DMS 273 treated with DMSO at 0.1 percent for 48 hours (cell line): Measurements from ENCODE around the gene ATM.
"Not testable (repeated sequence)": the region's sequence is repeated elsewhere in the genome, so short reads cannot be mapped to it uniquely, and the experiment has no call there.

ENCODE experiments used
- DNase-seq: peaks from one replicate; lab custom pipeline; 2025; lab: John Stamatoyannopoulos, UW

Gene ATM

GRCh38 chr11:108278546-108278945 is 55.7 kb downstream of the ATM start:
- peak; percentile 91 for DNase-seq

- DNase-seq, result no peak
Observed at GRCh38 chr11:108278954-108279353, 56.1 kb downstream of the ATM start.

GRCh38 chr11:108286370-108286769 is 63.5 kb downstream of the ATM start:
- DNase-seq, result no peak

DNA sequence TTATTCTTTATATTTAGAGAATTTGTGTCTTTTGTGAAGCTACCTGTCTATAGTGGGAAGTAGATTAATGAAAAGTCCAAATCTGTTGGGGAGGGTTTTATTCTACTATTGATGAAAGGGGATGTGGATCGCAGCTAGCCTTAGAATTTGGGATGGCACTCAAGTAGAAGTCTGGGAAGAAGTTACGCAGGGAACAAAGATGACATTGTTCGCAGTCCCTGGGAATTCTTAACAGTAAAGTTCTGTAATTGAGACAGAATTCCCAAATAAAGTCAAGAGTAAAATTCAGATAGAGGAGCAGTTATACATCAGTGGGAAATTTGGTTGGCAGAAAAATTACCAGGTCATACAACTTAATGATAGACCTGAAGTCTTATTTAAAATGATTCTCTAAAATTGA is 64.1 kb downstream of the ATM start:
- DNase-seq, result no peak

DNA sequence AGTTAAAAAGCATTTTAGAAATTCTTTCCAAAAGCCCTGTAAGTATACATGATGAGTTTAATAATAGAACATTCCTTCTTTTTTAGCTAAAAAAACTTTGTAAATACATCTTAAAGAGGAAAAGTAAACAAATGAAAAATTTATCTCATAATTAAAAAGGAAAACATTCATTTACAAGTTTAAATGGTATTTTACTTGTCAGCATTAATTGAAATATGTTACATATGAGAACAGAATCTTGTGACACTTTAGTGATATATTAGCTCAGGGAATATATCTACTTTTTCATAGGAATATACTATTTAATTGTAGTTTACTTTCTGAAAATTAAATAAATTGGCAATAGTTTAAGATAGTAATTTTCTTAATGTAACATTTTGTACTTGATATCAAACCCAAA is 66.2 kb downstream of the ATM start:
- DNase-seq, result not testable (repeated sequence)

- no peak for DNase-seq
Observed at GRCh38 chr11:108289699-108290098, 66.8 kb downstream of the ATM start.

DNA sequence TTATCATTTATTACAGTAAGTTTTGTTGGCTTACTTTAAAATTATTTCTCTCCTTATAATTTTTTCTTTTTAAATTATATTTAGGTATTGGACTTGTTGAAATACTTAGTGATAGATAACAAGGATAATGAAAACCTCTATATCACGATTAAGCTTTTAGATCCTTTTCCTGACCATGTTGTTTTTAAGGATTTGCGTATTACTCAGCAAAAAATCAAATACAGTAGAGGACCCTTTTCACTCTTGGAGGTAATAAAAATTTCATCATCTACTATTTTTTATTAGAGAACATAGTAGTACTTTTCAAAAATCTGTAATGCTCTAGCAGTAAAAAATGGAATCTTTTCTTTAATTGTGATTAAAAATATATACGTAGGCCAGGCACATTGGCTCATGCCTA is 70.4 kb downstream of the ATM start:
- DNase-seq, result no peak

GRCh38 chr11:108302121-108302785 is 79.4 kb downstream of the ATM start:
- DNase-seq, result no peak

DNA sequence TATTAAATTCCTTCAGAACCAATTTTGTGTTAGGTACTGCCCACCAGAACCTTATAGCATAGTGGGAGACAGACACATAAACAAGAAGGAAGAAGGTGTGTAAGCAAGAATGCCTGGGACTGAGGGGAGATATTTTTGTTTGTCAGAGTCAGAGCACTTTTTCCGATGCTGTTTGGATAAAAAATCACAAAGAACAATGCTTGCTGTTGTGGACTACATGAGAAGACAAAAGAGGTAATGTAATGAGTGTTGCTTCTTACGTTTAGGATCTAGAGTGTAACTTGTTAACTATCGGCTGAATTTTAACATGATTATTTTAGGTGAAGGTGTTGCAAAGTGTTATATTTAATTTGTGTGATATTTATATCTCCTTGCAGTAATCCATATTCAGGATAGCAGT is 84.9 kb downstream of the ATM start:
- no peak for DNase-seq

- no peak for DNase-seq
Observed at GRCh38 chr11:108313444-108313843, 90.6 kb downstream of the ATM start.

DNA sequence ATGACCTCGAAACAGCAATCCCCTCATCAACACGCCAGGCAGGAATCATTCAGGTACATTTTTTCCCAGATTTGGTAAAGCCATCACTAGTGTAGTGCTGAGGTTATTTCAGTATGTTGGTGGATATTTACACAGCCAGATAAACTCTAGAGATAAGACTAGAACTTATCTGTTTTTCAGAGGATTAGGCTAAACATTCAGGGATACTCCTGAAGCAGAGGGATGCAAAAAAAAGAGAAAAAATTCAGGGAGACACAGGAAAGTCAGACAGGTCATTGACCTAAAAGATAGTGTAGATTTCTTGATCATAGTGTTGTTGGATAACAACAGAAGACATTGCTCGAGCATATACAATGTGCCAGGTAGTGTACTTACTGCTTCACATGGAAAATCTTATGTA is 93.2 kb downstream of the ATM start:
- DNase-seq, result no peak

DNA sequence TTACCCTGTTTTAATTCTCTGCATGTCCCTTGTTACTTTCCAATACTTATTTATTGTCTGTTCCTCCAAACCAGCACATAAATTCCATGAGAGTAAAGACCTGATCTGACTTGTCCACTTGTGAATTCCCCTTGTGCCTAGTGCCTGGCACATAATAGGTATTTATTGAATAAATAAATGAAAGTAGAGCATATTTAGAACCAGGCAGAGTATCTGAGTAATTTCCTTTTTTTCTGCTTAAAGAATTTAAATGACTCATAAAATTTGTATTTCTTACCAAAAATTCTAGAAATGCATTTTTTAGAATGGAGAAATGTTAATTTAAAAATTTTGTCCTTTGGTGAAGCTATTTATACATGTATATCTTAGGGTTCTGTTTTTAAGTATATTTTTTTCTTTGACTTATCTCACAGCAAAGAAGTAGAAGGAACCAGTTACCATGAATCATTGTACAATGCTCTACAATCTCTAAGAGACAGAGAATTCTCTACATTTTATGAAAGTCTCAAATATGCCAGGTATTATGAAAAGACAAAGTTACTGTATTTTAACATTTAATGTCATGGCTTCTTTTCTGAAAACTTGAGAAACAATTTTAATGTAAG is 96.8 kb downstream of the ATM start:
- DNase-seq, result no peak

- DNase-seq, result no peak
Observed at GRCh38 chr11:108322666-108323065, 99.8 kb downstream of the ATM start.

- no peak for DNase-seq
Observed at GRCh38 chr11:108324587-108324986, 101.7 kb downstream of the ATM start.

DNA sequence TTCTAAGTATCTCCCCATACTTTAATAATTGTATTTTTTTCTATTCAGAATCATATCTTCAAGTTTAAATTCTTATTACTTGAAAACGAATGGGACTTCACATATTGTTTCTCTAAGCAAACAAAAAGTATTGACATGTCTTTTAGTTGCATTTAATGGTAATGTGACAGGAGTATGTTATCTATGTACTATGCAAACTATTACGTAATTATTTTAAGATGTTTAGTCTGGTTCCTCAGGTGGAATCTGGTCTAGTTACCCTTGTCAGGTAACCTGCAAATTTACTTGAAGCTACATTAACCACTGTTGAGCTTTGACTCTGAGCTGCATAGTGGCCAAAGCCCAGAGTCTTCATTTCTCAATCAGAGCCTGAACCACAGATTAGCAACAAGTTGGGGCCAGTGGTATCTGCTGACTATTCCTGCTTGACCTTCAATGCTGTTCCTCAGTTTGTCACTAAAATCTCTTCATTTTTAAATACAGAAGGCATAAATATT is 110.6 kb downstream of the ATM start:
- no peak for DNase-seq

GRCh38 chr11:108338750-108339149 is 115.9 kb downstream of the ATM start:
- no peak for DNase-seq

DNA sequence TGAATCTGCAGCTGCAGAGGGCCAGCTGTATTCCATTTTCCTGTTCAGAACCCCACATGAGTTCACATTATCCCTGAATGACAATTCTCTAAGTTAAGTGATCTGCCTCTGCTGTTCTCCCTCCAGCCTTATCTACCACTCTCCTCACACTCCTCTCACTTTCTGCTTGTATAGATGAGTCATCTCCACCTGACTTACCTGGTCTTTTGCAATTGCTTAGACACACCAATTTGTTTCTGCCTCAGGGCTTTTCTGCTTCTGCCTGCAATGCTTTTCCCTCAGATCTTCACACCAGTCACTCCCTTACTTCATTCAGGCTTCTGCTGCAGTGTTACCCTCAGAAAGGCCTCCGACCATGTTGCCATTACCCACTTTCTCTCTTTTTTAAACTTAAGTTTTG is 118.1 kb downstream of the ATM start:
- DNase-seq, result no peak

- no peak for DNase-seq
Observed at GRCh38 chr11:108341654-108342053, 118.8 kb downstream of the ATM start.

GRCh38 chr11:108343714-108344113 is 120.8 kb downstream of the ATM start:
- no peak for DNase-seq

DNA sequence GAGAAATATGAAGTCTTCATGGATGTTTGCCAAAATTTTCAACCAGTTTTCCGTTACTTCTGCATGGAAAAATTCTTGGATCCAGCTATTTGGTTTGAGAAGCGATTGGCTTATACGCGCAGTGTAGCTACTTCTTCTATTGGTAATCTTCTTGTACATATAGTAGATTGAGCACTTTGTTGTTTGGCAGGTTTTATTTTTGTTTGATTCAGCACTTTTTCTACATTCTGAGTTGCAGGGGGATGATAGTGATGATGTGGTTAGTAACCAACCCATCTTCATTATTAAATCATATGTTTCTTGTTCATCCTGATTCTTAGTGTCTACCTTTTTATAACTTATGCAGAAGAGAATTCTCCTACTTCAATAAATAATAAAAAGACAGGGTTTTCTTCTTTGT is 122.9 kb downstream of the ATM start:
- no peak for DNase-seq

DNA sequence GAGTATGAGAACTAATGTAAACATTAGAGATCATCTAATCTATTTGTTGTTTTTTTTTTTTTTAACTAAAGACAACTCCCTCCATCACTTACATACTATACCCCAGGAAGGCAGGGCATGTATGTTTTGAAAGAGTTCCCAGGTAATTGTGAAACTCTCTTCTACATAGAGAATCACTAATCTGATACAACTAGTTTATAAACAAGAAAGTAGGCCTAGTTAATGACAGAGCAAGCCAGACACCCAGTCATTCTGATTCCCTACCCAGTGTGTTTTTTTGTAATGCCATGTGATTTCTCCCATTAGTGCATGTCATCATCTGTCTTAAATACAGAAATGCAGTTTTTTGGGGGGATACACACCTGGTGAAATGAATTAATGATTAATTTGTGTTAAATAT is 123.6 kb downstream of the ATM start:
- no peak for DNase-seq

DNA sequence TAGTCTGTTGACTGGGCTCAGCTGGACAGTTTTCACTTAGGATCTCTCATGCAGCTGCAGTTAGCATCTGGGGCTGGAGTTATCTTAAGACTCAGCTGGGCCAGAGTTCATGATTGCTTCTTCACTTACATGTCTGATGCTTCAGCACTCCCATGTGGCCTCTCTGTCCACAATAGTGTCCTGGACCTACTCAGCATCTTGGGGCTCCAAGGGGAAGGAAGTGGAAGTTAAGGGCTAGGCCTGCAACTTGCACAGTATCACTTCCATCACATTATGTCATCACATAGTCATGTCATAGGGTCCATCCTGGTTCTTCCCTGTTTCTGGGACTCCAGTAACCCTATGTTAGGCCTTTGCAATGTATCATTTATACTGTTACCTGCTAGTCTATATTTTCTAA is 128.6 kb downstream of the ATM start:
- no peak for DNase-seq

- no peak for DNase-seq
Observed at GRCh38 chr11:108364159-108364558, 141.3 kb downstream of the ATM start.

GRCh38 chr11:108368134-108368533 is 145.3 kb downstream of the ATM start:
- DNase-seq, result no peak
